Measurements from ENCODE around the gene SLC8A2. TPM values are rescaled to one million over a fixed set of nuclear protein-coding genes. Genes with fewer than 3 reads are reported as not detected.
A peak's percentile ranks its signal among the peaks of the same experiment; 100 is the strongest.
"Not testable (repeated sequence)": the region's sequence is repeated elsewhere in the genome, so short reads cannot be mapped to it uniquely, and the experiment has no call there.

The SLC8A2 gene
- total RNA-seq, 1 donor from 2014 or later: 40.1 TPM

DNA sequence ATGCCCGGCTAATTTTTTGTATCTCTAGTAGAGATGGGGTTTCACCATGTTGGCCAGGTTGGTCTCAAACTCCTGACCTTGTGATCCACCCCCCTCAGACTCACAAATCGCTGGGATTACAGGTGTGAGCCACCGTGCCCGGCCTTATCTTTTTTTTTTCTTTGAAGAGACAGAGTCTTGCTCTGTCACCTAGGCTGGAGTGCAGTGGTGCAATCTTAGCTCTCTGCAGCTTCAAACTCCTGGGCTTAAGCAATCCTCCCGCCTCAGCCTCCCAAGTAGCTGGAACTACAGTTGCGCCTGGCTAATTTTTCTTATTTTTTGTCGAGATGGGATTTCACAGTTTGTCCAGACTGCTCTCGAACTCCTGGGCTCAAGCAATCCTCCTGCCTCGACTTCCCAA lies 60.0 kb downstream of the SLC8A2 start:
- not testable (repeated sequence) for DNase-seq

GRCh38 chr19:47411101-47411500 lies 60.6 kb downstream of the SLC8A2 start:
- DNase-seq: no peak

DNA sequence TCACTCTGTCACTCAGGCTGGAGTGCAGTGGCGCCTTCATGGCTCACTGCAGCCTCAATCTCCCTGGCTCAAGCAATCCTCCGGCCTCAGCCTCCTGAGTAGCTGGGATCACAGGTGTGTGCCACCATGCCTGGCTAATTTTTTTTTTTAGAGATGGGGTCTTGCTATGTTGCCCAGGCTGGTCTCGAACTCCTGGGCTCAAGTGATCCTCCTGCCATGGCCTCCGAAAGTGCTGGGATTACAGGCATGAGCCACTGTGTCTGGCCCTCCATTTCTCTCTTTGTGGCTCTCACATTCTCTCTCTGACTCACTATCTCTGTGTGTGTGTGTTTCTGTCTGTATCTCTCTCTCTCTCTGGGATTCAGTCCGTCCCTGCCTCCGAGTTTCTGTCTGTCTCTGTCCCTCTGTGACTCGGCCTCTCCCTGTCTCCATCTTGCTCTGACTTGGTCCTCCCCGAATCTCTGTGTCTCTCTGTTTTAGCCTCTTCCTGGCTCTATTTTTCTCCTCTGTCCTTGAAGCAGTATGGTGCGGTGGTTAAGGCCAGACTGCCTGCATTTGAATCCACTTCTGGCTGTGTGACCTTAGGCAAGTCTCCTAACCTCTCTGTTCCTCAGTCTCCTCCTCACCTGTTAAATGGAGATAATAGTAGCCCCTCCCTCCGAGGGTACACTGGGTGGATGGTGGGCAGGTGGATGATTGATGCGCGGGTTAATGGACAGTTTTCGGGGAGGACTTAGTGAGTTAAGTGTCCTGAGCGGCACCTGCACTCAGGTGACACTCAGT lies 63.3 kb downstream of the SLC8A2 start:
- DNase-seq: no peak

GRCh38 chr19:47407417-47407774 lies 64.3 kb downstream of the SLC8A2 start:
- no peak for DNase-seq

- no peak for DNase-seq
Measured at GRCh38 chr19:47406711-47407416, 64.8 kb downstream of the SLC8A2 start.

GRCh38 chr19:47405854-47406417 lies 65.8 kb downstream of the SLC8A2 start:
- no peak for DNase-seq

DNA sequence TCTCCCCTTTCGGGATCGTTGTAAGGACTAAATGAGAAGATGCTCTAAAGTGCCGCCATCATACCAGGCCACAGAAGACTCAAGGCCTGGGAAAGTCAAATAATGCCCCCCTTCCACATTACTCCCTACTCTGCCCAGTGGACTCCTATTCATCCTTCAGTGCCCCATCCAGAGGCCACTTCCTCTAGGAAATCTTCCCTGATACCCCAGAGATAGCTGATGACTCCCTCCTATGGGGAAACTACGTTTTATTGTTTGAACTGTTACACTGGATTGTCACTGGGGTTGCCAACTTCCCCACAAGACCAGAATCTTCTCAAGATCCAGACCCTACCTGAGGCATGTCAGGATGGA lies 66.5 kb downstream of the SLC8A2 start:
- DNase-seq: no peak

DNA sequence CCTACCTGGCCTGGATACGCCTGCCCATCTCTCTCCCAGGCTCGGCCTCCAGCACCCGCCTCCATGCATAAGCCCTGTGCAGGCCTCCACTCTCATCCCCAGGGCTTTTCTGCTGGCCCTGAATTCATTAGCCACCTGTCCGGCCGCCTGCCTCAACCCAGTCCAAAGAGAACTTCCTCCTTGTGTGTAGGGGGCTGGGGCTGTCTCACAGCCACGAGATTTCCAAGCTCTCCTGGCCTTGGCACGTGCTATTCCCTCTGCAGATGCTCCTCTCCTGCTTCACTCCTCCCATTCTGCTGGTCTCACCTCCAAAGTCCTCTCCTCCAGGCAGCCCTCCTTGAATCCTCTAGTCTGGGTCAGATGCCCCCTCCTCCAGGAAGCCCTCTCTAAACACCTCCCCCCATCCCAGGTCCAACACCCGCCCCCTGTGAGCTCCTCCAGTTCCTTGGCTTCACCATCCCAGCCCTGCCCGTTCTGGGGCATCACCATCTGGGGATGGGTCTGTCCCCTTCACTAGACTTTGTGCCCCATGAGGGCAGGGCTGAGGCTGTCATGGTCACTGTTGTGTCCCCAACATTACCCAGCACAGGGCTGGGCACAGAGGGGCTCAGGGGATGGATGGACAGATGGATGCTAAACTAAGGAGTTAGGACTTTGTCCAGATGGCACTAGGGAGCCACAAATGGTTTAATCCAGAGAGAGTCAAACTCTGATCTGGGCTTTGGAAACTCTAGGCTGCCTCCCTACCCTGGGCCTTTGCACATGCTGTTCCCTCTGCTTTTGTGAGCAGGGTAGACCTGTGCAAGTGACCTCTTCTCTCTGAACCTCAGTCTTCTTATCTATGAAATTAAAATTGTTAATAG lies 67.1 kb downstream of the SLC8A2 start:
- DNase-seq: no peak

DNA sequence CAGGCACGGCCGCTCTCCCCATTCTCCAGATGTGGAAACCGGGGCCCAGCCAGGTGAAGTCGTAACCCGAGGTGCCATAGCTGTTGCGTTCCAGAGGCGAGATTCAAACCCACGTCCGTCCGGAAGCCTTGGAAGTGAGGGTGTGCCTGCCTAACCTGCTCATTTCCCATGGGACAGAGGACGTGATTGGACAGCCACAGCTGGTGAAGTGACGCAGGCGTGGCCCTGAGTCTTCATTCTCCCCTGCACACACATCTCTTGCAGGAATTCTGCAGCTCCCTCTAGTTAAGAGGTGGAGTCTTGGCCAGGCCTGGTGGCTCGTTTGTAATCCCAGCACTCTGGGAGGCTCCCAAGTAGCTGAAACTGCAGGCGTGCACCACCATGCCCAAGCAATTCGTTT lies 69.2 kb downstream of the SLC8A2 start:
- no peak for DNase-seq

DNA sequence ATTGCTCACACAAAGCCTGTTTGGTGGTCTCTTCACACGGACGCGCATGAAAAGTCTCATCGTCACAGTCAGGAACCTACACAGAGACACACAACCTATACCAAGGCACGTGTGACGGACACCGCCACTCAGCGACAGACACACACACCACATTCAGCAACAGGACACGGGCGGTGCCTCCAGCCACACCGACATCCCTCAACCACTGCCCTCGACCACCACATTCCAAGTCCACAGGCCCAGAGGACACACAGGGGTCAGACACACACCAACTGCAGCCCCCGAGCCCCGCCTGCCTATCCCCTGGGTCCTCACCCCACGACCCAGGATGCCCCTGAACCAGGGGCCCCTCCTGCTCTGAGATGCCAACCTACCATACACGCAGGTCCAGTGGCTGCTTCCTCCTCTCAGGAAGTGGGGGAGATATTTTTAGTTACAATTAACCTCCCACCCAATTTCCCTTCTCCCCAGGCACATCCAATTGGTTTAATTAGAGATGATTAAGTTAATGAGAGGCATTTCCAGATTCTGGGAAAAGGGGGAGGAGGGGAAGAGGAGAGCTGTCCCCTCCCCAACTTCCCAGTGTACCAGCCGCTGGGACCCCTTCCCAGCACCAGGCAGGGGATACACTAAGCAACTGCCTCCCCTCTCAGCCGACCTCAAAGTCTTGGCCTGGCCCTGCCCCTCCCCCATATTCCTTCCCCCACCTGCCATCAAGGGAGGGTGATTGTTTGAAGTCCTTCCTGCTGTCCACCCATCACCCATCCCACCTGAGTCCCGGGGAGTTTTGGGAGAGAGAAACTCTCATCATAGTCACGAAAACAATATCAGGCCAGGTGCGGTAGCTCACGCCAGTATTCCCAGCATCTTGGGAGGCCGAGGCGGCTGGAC lies 72.7 kb downstream of the SLC8A2 start:
- DNase-seq: no peak

DNA sequence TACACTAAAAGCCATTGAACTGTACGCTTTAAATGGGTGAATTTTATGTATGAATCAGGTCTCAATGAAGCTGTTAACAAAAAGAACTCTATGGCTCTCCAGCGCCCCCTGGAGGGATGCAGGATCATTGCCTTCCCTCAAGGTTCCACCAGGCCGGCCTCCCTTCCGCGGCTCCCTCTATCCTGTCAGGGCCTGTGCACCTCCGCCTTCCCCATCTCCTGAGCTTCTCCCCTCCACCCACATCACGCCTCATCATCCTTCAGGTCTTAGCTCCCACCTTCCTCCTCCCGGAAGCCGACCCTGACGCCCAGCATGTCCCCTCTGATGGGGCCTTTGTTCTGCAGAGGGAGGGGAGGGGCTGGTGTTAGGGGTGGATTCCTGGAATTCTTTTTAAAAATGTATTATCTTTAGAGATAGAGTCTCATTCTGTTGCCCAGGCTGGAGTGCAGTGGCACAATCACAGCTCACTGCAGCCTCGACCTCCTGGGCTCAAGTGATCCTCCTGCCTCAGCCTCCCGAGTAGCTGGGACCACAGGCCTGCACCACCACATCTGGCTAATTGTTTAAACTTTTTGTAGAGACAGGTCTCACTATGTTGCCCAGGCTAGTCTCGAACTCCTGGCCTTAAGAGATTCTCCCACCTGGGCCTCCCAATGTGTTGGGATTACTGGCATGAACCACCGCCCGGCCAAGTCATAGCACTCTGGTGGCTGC lies 80.0 kb downstream of the SLC8A2 start:
- peak; percentile 39 for DNase-seq

DNA sequence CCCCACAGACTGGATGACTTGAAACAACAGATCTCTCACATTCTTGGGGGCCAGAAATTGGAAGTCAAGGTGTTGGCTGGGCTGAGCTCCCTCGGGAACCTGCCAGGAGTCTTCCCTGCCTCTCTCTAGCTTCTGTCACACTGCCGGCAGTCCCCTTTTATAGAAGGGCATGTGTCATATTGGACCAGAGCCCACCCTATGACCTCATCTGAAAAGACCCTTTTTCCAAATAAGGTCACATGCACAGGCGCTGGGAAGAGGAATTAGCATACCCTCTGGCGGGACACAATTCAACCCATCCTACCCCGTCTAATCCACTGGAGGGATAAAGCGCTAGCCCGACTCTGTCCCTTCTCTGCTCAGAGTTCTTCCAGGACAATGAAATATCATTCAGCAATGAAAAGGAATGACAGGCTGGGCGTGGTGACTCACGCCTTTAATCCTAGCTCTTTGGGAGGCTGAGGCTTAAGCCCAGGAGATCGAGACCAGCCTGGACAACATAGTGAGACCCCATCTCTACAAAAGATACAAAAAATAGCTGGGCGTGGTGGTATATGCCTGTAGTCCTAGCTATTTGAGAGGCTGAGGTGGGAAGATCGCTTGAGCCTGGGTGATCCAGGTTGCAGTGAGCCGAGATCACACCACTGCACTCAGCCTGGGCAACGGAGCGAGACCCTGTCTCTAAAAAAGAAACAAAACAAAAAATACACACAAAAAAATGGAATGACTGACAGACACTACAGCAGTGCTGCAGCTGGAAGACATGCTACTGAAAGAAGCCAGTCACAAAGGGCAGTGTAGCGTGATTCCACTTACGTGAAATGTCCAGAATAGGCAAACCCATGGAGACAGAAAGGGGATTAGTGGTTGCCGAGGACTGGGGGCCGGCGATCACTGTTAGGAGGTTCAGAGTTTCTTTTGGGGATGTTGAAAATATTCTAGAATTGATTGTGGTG lies 80.9 kb downstream of the SLC8A2 start:
- DNase-seq: no peak

- DNase-seq: no peak
Measured at GRCh38 chr19:47389150-47389556, 82.5 kb downstream of the SLC8A2 start.

DNA sequence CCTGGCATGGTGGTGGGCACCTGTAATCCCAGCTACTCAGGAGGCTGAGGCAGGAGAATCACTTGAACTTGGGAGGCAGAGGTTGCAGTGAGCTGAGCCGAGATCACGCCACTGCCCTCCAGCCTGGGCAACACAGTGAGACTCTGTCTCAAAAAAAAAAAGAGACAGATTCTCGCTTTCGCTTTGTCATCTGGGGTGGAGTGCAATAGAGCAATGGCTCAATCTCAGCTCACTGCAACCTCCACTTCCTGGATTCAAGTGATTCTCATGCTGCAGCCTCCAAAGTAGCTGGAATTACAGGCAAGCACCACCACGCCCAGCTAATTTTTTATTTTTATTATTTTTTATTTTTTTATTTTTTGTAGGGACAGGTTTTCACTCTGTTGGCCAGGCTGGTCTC lies 83.0 kb downstream of the SLC8A2 start:
- not testable (repeated sequence) for DNase-seq

- not testable (repeated sequence) for DNase-seq
Measured at GRCh38 chr19:47387623-47388022, 84.1 kb downstream of the SLC8A2 start.

- DNase-seq: not testable (repeated sequence)
Measured at GRCh38 chr19:47386582-47386981, 85.1 kb downstream of the SLC8A2 start.

GRCh38 chr19:47384533-47384932 lies 87.2 kb downstream of the SLC8A2 start:
- DNase-seq: not testable (repeated sequence)

DNA sequence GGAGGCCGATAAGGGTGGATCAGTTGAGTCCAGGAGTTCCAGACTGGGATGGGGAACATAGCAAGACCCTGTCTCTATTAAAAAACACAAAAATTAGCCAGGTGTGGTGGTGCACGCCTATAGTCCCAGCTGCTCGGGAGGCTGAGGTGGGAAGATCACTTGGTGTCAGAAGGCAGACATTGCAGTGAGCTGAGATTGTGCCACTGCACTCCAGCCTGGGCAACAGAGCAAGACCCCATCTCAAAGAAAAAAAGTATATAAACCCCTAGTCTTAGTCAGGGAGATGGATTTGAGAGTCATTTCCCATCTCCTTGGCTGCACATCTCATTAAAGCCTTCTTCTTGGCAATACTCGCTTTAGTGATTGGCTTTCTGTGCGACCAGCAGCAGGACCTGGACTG lies 87.8 kb downstream of the SLC8A2 start:
- DNase-seq: not testable (repeated sequence)

DNA sequence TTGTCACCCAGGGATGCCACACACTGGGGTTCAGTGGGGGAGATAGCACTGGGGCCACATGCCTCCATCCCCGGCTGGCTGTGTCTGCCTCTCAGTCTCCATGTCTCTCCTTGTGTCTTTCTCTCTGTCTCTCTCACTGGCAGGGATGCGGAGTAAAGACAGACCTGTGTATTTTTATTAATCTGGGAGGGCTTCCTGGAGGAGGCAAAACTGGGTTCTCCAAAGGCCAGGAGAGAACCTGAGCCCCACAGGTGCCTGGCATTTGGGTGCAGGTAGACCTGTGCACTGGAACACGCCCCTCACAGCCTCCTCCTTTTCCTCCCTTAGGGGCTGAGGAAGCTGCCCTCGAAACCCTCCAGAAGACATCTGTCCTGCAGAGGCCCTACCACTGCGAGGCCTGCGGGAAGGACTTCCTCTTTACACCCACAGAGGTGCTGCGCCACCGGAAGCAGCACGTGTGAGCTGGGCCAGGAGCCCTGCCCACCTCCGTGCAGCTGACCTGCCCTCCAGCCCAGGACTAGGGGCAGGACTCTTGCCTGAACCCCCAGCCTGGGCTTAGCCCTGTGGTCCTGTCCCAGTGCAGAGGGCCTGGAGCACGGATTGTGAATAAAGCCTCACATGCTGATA lies 89.9 kb downstream of the SLC8A2 start:
- no peak for DNase-seq
